ENCODE data around the gene CCIN. TPM values are rescaled to one million over a fixed set of nuclear protein-coding genes. Genes with fewer than 3 reads are reported as not detected.
A peak's percentile ranks its signal among the peaks of the same experiment; 100 is the strongest.

CCIN gene
- total RNA-seq, 1 donor from 2014 or later: 0.18 TPM

DNA sequence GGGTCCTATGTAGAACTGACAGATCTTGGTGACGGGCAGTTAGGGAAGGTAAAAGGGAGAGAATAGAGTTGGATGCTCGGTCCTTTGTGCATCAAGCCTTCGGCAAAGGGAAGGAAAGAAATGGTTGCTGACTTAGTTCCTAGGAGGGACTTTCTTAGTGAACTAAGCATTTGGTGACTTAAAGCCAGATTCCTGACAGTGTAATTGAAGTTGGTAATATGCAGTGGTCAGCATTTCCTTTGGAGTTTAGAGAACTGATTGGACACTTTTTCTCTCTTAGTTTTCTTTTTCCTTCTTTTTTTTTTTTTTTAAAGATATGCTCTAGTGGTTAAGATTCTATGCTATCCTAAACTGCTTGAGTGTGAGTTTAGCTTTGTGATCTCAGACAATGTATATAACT lies 23.8 kb downstream of the CCIN start:
- Histone ChIP-seq H3K27me3 (ENCODE audit: low read depth) (no peaks in the 10 kb centered on the region), H3K36me3 (peaks cover 25% of the 10 kb centered on the region), H3K9me3 (no peaks in the 10 kb centered on the region), H3K27ac (no peak overlapping the region), H3K4me1 (peaks cover 50% of the 10 kb centered on the region), H3K4me3 (peak overlapping the region; percentile 97)
- no peak for DNase-seq
- TF ChIP-seq, protein P1, sequence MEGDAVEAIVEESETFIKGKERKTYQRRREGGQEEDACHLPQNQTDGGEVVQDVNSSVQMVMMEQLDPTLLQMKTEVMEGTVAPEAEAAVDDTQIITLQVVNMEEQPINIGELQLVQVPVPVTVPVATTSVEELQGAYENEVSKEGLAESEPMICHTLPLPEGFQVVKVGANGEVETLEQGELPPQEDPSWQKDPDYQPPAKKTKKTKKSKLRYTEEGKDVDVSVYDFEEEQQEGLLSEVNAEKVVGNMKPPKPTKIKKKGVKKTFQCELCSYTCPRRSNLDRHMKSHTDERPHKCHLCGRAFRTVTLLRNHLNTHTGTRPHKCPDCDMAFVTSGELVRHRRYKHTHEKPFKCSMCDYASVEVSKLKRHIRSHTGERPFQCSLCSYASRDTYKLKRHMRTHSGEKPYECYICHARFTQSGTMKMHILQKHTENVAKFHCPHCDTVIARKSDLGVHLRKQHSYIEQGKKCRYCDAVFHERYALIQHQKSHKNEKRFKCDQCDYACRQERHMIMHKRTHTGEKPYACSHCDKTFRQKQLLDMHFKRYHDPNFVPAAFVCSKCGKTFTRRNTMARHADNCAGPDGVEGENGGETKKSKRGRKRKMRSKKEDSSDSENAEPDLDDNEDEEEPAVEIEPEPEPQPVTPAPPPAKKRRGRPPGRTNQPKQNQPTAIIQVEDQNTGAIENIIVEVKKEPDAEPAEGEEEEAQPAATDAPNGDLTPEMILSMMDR (IDR thresholded peaks at IDR 0.05): no peak
- ATAC-seq: no peak
- intact Hi-C loops (cut with DNase I): no loop called here

GRCh38 chr9:36194326-36195000 lies 25.3 kb downstream of the CCIN start:
- ATAC-seq: no peak
- intact Hi-C loops (cut with DNase I): no loop called here
- H3K4me1 ChIP-seq: peaks cover 48% of the 10 kb centered on the region
- no peak overlapping the region for H3K4me3 ChIP-seq
- H3K27ac ChIP-seq: peak overlapping the region; percentile 57
- no peaks in the 10 kb centered on the region for H3K27me3 ChIP-seq (ENCODE audit: low read depth)
- DNase-seq: no peak
- peaks cover 39% of the 10 kb centered on the region for H3K36me3 ChIP-seq
- TF ChIP-seq, protein P1 (IDR thresholded peaks at IDR 0.05): no peak
- no peaks in the 10 kb centered on the region for H3K9me3 ChIP-seq

- DNase-seq: no peak
- intact Hi-C loops (cut with DNase I): no loop called here
- ATAC-seq: peak; percentile 14 to 18
Measured at GRCh38 chr9:36204906-36205547, 35.8 kb downstream of the CCIN start.

DNA sequence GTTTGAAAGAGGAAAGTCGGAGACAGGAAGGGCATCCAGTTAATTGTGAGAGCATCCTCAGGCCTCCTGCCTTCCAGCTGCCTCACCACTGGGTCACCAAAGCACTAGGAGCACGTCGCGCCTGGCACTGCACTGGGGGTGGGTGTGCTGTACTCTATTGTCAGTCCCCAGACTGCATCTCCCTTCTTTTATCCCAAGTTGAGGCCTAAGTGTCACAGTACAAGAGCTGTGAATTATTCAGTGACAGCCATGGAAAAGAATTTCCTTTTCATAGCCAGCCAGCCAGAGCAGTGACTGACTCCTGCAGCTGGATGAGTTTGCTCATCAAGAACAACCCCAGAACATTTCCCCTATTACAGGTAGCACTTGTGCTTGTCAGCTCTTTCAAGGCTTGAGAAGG lies 37.8 kb downstream of the CCIN start:
- peaks cover 100% of the 10 kb centered on the region for H3K36me3 ChIP-seq
- no peak overlapping the region for H3K27ac ChIP-seq
- intact Hi-C loops (cut with DNase I): no loop called here
- no peak overlapping the region for H3K4me3 ChIP-seq
- TF ChIP-seq, protein P1 (IDR thresholded peaks at IDR 0.05): no peak
- peaks cover 38% of the 10 kb centered on the region for H3K4me1 ChIP-seq
- H3K27me3 ChIP-seq (ENCODE audit: low read depth): no peaks in the 10 kb centered on the region
- DNase-seq (no peak), ATAC-seq (peak in 1 of 2 donors; percentile 38)
- no peaks in the 10 kb centered on the region for H3K9me3 ChIP-seq

More at GRCh38 chr9:36204906-36205547, 35.8 kb downstream of the CCIN start:
- Histone ChIP-seq H3K36me3 (peaks cover 100% of the 10 kb centered on the region), H3K27me3 (ENCODE audit: low read depth) (no peaks in the 10 kb centered on the region), H3K4me1 (peaks cover 19% of the 10 kb centered on the region), H3K27ac (no peak overlapping the region), H3K9me3 (no peaks in the 10 kb centered on the region), H3K4me3 (no peak overlapping the region)
- TF ChIP-seq, protein P1 (IDR thresholded peaks at IDR 0.05): no peak

DNA sequence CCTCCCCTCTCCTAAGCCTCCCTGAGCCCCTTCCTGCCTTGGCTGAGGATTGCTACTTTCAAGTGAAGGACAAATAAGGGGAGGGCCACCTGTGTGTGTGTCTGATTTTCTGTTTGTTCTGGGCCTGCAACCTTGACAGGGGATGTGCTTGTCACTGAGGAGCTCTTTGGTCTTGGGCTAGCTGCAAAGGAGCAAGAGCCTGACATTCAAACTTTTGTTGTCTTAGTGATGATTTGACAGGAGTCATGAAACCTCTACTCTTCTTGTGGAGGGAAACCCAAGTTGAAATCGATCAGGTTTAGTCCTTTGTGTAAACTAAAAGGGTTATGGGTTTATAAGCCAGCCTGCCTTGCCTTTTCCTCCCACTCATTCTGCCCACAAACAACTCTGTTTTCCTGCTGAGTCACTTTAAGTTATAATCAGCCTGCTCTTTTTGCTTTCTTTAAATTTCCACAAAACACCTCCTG lies 38.4 kb downstream of the CCIN start:
- ATAC-seq (peak in 1 of 2 donors; percentile 36), DNase-seq (no peak)
- Histone ChIP-seq H3K4me1 (peaks cover 38% of the 10 kb centered on the region), H3K4me3 (no peak overlapping the region), H3K9me3 (no peaks in the 10 kb centered on the region), H3K36me3 (peaks cover 100% of the 10 kb centered on the region), H3K27ac (no peak overlapping the region), H3K27me3 (ENCODE audit: low read depth) (no peaks in the 10 kb centered on the region)
- TF ChIP-seq, protein P1 (IDR thresholded peaks at IDR 0.05): no peak
- intact Hi-C loops (cut with DNase I): no loop called here
